Loucy (cell line): ENCODE measurements around the gene XG.

Source experiments
- EZH2phosphoT487 ChIP-seq: fragments of 200-600 bp; IDR thresholded peaks from 2 replicates; pipeline ENCODE4 v1.6.1; 2018; ENCODE audit warnings: antibody characterized with exemption, mild to moderate bottlenecking, moderate library complexity, borderline replicate concordance
- TF ChIP-seq, protein P1 (sequence below): fragments of 200-600 bp; sonication (generic); conservative IDR thresholded peaks from 2 replicates; pipeline ENCODE4 v1.5.1; 2014; ENCODE audit warnings: mild to moderate bottlenecking, antibody characterized with exemption, low read length

DNA sequence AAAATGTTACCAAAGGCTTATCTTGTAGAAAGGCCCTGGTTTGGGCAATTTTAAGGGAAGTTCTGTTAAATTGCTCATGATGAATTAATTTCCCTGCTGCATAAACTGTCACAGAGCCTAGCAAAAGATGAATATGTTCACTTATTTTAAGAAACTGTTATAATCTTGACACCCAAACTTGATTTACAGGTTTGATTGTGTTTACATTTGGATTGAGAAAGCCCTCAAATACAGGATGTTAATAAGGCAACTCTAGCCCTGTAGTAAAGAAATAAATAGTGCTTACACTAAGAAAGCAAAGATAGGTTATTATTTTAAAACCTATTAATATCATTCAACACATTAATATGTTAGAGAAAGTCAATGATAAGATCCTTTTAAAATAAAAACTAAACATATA, 95.2 kb downstream of the XG start:
- TF ChIP-seq, protein P1, sequence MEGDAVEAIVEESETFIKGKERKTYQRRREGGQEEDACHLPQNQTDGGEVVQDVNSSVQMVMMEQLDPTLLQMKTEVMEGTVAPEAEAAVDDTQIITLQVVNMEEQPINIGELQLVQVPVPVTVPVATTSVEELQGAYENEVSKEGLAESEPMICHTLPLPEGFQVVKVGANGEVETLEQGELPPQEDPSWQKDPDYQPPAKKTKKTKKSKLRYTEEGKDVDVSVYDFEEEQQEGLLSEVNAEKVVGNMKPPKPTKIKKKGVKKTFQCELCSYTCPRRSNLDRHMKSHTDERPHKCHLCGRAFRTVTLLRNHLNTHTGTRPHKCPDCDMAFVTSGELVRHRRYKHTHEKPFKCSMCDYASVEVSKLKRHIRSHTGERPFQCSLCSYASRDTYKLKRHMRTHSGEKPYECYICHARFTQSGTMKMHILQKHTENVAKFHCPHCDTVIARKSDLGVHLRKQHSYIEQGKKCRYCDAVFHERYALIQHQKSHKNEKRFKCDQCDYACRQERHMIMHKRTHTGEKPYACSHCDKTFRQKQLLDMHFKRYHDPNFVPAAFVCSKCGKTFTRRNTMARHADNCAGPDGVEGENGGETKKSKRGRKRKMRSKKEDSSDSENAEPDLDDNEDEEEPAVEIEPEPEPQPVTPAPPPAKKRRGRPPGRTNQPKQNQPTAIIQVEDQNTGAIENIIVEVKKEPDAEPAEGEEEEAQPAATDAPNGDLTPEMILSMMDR: no peak
- TF ChIP-seq EZH2phosphoT487: no peak
